ENCODE data around the gene NSG1. TPM values are rescaled to one million over a fixed set of nuclear protein-coding genes. Genes with fewer than 3 reads are reported as not detected.

The NSG1 gene
- total and polyA plus RNA-seq, 2 experiments from 2014 or later = 30.2 to 70.1 TPM

- H3K36me3 ChIP-seq (replicated peaks; ENCODE audit: insufficient read depth, low read depth) = no peaks in the 10 kb centered on the region
- H3K4me3 ChIP-seq = no peak overlapping the region
- H3K27ac ChIP-seq = no peak overlapping the region
- 93% methylated on average over 13 of the region's 13 CpGs for WGBS (ENCODE audit: low lambda C conversion rate, missing lambda C conversion rate)
- TF ChIP-seq, protein P1, sequence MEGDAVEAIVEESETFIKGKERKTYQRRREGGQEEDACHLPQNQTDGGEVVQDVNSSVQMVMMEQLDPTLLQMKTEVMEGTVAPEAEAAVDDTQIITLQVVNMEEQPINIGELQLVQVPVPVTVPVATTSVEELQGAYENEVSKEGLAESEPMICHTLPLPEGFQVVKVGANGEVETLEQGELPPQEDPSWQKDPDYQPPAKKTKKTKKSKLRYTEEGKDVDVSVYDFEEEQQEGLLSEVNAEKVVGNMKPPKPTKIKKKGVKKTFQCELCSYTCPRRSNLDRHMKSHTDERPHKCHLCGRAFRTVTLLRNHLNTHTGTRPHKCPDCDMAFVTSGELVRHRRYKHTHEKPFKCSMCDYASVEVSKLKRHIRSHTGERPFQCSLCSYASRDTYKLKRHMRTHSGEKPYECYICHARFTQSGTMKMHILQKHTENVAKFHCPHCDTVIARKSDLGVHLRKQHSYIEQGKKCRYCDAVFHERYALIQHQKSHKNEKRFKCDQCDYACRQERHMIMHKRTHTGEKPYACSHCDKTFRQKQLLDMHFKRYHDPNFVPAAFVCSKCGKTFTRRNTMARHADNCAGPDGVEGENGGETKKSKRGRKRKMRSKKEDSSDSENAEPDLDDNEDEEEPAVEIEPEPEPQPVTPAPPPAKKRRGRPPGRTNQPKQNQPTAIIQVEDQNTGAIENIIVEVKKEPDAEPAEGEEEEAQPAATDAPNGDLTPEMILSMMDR (IDR thresholded peaks at IDR 0.05; ENCODE audit: poor library complexity) = no peak
- no peak for TF ChIP-seq EZH2 (IDR thresholded peaks at IDR 0.05; ENCODE audit: borderline replicate concordance)
- no peak for TF ChIP-seq EZH2phosphoT487 (IDR thresholded peaks at IDR 0.05; ENCODE audit: low read depth, severe bottlenecking, unreplicated experiment)
- no peaks in the 10 kb centered on the region for H4K20me1 ChIP-seq (ENCODE audit: insufficient read depth, poor library complexity, severe bottlenecking)
- no peaks in the 10 kb centered on the region for H3K79me2 ChIP-seq
- H3K9me2 ChIP-seq (replicated peaks; ENCODE audit: insufficient read depth) = no peaks in the 10 kb centered on the region
- no peaks in the 10 kb centered on the region for H3K4me1 ChIP-seq (ENCODE audit: insufficient read depth)
- DNase-seq (ENCODE audit: low spot score) = no peak
- no peak overlapping the region for H3K4me2 ChIP-seq
- no peaks in the 10 kb centered on the region for H3K27me3 ChIP-seq
- H2AFZ ChIP-seq = no peak overlapping the region
- H3K9me3 ChIP-seq (ENCODE audit: low read depth) = no peaks in the 10 kb centered on the region
Measured at GRCh38 chr4:4425119-4425690, 38.3 kb downstream of the NSG1 start.

DNA sequence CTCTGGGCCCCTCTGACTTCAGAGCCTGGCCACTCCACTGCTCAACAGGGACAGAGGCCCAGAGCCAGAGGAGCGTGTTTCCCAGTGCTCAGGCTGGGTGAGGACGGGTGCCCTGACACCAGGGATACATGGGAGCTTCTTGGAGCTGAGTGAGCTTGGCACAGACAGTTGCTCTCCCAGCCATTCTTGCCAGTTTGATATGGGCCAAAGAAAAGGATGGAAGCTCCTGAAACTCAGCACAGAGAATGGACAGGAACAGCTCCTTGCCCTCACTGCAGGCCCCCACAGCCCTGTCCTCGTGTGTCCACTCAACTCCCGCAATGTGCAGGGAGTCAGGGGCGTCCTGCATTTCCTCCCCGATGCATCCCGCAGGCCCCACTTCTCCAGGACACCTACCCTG lies 38.8 kb downstream of the NSG1 start:
- no peak overlapping the region for H3K4me3 ChIP-seq
- no peak for DNase-seq (ENCODE audit: low spot score)
- 96% methylated on average over 7 of the region's 7 CpGs for WGBS (ENCODE audit: low lambda C conversion rate, missing lambda C conversion rate)
- no peaks in the 10 kb centered on the region for H3K27me3 ChIP-seq
- H3K27ac ChIP-seq = no peak overlapping the region
- no peak for TF ChIP-seq EZH2phosphoT487 (IDR thresholded peaks at IDR 0.05; ENCODE audit: low read depth, severe bottlenecking, unreplicated experiment)
- TF ChIP-seq EZH2 (IDR thresholded peaks at IDR 0.05; ENCODE audit: borderline replicate concordance) = no peak
- TF ChIP-seq, protein P1 (IDR thresholded peaks at IDR 0.05; ENCODE audit: poor library complexity) = no peak
- H2AFZ ChIP-seq = no peak overlapping the region
- no peaks in the 10 kb centered on the region for H3K9me3 ChIP-seq (ENCODE audit: low read depth)
- no peaks in the 10 kb centered on the region for H3K36me3 ChIP-seq (replicated peaks; ENCODE audit: insufficient read depth, low read depth)
- H3K4me2 ChIP-seq = no peak overlapping the region
- H3K4me1 ChIP-seq (ENCODE audit: insufficient read depth) = no peaks in the 10 kb centered on the region
- H4K20me1 ChIP-seq (ENCODE audit: insufficient read depth, poor library complexity, severe bottlenecking) = no peaks in the 10 kb centered on the region
- no peaks in the 10 kb centered on the region for H3K9me2 ChIP-seq (replicated peaks; ENCODE audit: insufficient read depth)
- no peaks in the 10 kb centered on the region for H3K79me2 ChIP-seq

DNA sequence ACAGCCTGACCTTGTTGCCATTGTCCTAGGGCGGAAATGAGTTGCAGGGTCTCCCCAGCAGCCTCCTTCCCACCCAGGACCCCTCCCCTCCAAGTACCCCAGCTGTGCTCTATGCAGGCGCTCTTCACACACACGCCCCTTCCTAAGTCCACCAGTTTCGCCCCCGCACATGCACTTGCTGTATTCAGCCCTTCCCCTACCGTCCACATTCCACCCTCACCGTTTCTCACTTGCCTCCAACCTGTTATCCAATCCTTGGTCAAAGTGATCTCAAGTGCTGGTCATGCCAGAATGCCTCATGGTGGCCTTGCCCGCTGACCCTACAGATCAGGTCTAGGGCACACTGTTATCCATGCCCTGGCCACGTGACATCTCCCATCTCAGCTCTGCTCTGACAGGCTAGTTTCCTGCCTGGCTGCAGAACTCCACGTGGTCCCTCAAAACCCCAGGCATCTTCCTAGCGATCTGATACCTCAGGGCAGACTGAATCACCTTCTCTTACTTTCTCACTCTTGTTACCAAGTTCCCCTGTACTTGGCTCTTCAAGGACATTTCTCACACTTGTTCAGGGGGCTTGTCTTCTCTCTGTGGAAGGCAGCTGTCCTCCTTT lies 39.7 kb downstream of the NSG1 start:
- DNase-seq (ENCODE audit: low spot score) = no peak
- Histone ChIP-seq H3K4me1 (ENCODE audit: insufficient read depth) (no peaks in the 10 kb centered on the region), H3K9me2 (replicated peaks; ENCODE audit: insufficient read depth) (no peaks in the 10 kb centered on the region), H4K20me1 (ENCODE audit: insufficient read depth, poor library complexity, severe bottlenecking) (no peaks in the 10 kb centered on the region), H3K4me2 (no peak overlapping the region), H3K27ac (no peak overlapping the region), H2AFZ (no peak overlapping the region), H3K36me3 (replicated peaks; ENCODE audit: insufficient read depth, low read depth) (no peaks in the 10 kb centered on the region), H3K4me3 (no peak overlapping the region), H3K79me2 (no peaks in the 10 kb centered on the region), H3K9me3 (ENCODE audit: low read depth) (no peaks in the 10 kb centered on the region), H3K27me3 (no peaks in the 10 kb centered on the region)
- 79% methylated on average over 11 of the region's 11 CpGs for WGBS (ENCODE audit: low lambda C conversion rate, missing lambda C conversion rate)
- TF ChIP-seq, protein P1 (IDR thresholded peaks at IDR 0.05; ENCODE audit: poor library complexity) = no peak
- TF ChIP-seq EZH2 (IDR thresholded peaks at IDR 0.05; ENCODE audit: borderline replicate concordance) (no peak), EZH2phosphoT487 (IDR thresholded peaks at IDR 0.05; ENCODE audit: low read depth, severe bottlenecking, unreplicated experiment) (no peak)
